Ovary (tissue), 3 donors: ENCODE measurements around the gene LINGO4.

ENCODE experiments used
- CTCF ChIP-seq, 3 donors: fragments of 450-650 bp in 2 of 3; fragments of 200-600 bp in 1 of 3; IDR thresholded peaks; one replicate each; pipeline versions ENCODE4 v1.5.1 to v1.8.0; 2016 to 2022; ENCODE audit warnings: antibody characterized with exemption in 3 of 3, mild to moderate bottlenecking in 1 of 3
- EP300 ChIP-seq: sonication (generic); formaldehyde crosslinking; IDR thresholded peaks from one replicate; pipeline ENCODE4 v1.6.1; 2017; ENCODE audit warnings: antibody characterized with exemption
- POLR2A ChIP-seq: fragments of 450-650 bp; IDR thresholded peaks from one replicate; pipeline ENCODE4 v1.6.1; 2017; ENCODE audit warnings: antibody characterized with exemption, mild to moderate bottlenecking, moderate library complexity
- donor health status: DM: no; HTN: no; CAD: no.

GRCh38 chr1:151800830-151801229 lies 4.4 kb downstream of the LINGO4 start:
- TF ChIP-seq CTCF (IDR thresholded peaks at IDR 0.05): no peak
- TF ChIP-seq POLR2A: no peak
- no peak for TF ChIP-seq EP300
